HCT116 (cell line): ENCODE results near the gene HAND2. TPM values are rescaled to one million over a fixed set of nuclear protein-coding genes. Genes with fewer than 3 reads are reported as not detected.

ENCODE experiments used
- ATAC-seq: fragments of 200-7000 bp; cut with Tn5 transposase; 2 replicates; pipeline ENCODE4 v1.9.1; 2020; ENCODE audit warnings: mild to moderate bottlenecking, moderate library complexity
- BruUV-seq: library from RNA; stranded (reverse); fragments of 400-500 nt; replicated peaks from 2 replicates; lab custom pipeline; 2021; lab: Mats Ljungman, UMichigan
- CTCF ChIA-PET: fragments of 300-600 bp; sonication (Branson Sonifier 250); formaldehyde crosslinking; loops from one replicate; lab custom pipeline; 2021; ENCODE audit warnings: antibody characterized with exemption; lab: Charles Lee
- POLR2A ChIA-PET: fragments of 300-600, 350-600 bp; sonication (Branson Sonifier 250); formaldehyde crosslinking; loops from one replicate; lab custom pipeline; 2021; ENCODE audit warnings: antibody characterized with exemption; lab: Charles Lee
- RAD21 ChIA-PET, 2 experiments: fragments of 300-600 bp; sonication (Branson Sonifier 250); formaldehyde crosslinking; loops; one replicate each; lab custom pipeline; 2023; ENCODE audit warnings: low total read pairs in 2 of 2; ENCODE audit not compliant: uncharacterized antibody in 2 of 2, unreplicated experiment in 2 of 2, low non-redundant PET in 1 of 2; lab: Charles Lee
- DNase-seq: peaks from one replicate; pipeline ENCODE4 v3.0.0-alpha.2; 2010; ENCODE audit warnings: low read depth, low spot score
- H2AFZ ChIP-seq: fragments of 200-600 bp; shearing (Covaris generic), sonication (generic); 2 replicates; pipeline ENCODE4 v1.6.1; 2017; ENCODE audit warnings: low read depth, mixed run types, mixed read lengths, antibody characterized with exemption, low read length; ENCODE audit not compliant: poor library complexity, severe bottlenecking
- H3K27ac ChIP-seq: 2 replicates; pipeline ENCODE4 v1.5.1; 2012; ENCODE audit warnings: low read depth, low read length
- H3K27me3 ChIP-seq: fragments of 200-600 bp; sonication (generic); 2 replicates; pipeline ENCODE4 v1.6.1; 2016; ENCODE audit warnings: mixed run types, low read length, mixed read lengths; ENCODE audit not compliant: insufficient read depth
- H3K36me3 ChIP-seq, 2 experiments: fragments of 200-500 bp in 1 of 2; fragments of 200-600 bp in 1 of 2; sonication (Bioruptor generic) in 1 of 2; sonication (generic) in 1 of 2; 2 replicates each; pipeline versions ENCODE4 v1.5.1 to v1.6.1; 2014 to 2016; ENCODE audit warnings: low read length in 2 of 2, inconsistent platforms in 1 of 2, mixed read lengths in 1 of 2, mixed run types in 1 of 2; ENCODE audit not compliant: insufficient read depth in 2 of 2, control insufficient read depth in 1 of 2
- H3K4me1 ChIP-seq, 2 experiments: fragments of 200-600 bp in 1 of 2; sonication (generic) in 1 of 2; 2 replicates each; pipeline versions ENCODE4 v1.5.1 to v1.6.1; 2012 to 2017; ENCODE audit warnings: low read length in 2 of 2, inconsistent platforms in 1 of 2, mild to moderate bottlenecking in 1 of 2, mixed read lengths in 1 of 2, mixed run types in 1 of 2, moderate library complexity in 1 of 2; ENCODE audit not compliant: insufficient read depth in 2 of 2, control insufficient read depth in 1 of 2
- H3K4me2 ChIP-seq: fragments of 200-600 bp; sonication (generic); 2 replicates; pipeline ENCODE4 v1.6.1; 2017; ENCODE audit warnings: mixed run types, low read length, mixed read lengths
- H3K4me3 ChIP-seq, 2 experiments: fragments of 200-600 bp in 1 of 2; sonication (generic) in 1 of 2; replicated peaks in 1 of 2; 2 replicates each; pipeline ENCODE4 v1.5.1; 2011 to 2016; ENCODE audit warnings: low read length in 2 of 2, control low read depth in 1 of 2, low read depth in 1 of 2, mild to moderate bottlenecking in 1 of 2, mixed read lengths in 1 of 2, mixed run types in 1 of 2
- H3K79me2 ChIP-seq: fragments of 200-600 bp; sonication (generic); 2 replicates; pipeline ENCODE4 v1.6.1; 2017; ENCODE audit warnings: mild to moderate bottlenecking, mixed run types, low read length, moderate library complexity, mixed read lengths; ENCODE audit not compliant: insufficient read depth
- H3K9ac ChIP-seq: fragments of 200-600 bp; sonication (generic); 2 replicates; pipeline ENCODE4 v1.6.1; 2016; ENCODE audit warnings: low read length, mixed read lengths
- H3K9me2 ChIP-seq: fragments of 200-600 bp; sonication (generic), shearing (Covaris generic); 2 replicates; pipeline ENCODE4 v1.6.1; 2017; ENCODE audit warnings: mixed run types, mild to moderate bottlenecking, moderate library complexity; ENCODE audit not compliant: insufficient read depth
- H3K9me3 ChIP-seq, 2 experiments: fragments of 200-500 bp in 1 of 2; fragments of 200-600 bp in 1 of 2; sonication (Bioruptor generic) in 1 of 2; sonication (generic) in 1 of 2; 2 replicates each; pipeline ENCODE4 v1.6.1; 2014 to 2017; ENCODE audit warnings: low read length in 2 of 2, mixed read lengths in 2 of 2, inconsistent platforms in 1 of 2, low read depth in 1 of 2, mild to moderate bottlenecking in 1 of 2, mixed run types in 1 of 2, moderate library complexity in 1 of 2; ENCODE audit not compliant: control insufficient read depth in 1 of 2, insufficient read depth in 1 of 2
- H4K20me1 ChIP-seq: fragments of 200-600 bp; sonication (generic), shearing (Covaris generic); 2 replicates; pipeline ENCODE4 v1.6.1; 2017; ENCODE audit warnings: mixed run types, mild to moderate bottlenecking, moderate library complexity; ENCODE audit not compliant: insufficient read depth
- FOSL1 ChIP-seq: IDR thresholded peaks from 2 replicates; pipeline ENCODE4 v1.6.1; 2012; ENCODE audit warnings: low read depth
- JUND ChIP-seq: IDR thresholded peaks from 2 replicates; pipeline ENCODE4 v1.6.1; 2012
- SIN3A ChIP-seq: IDR thresholded peaks from 2 replicates; pipeline ENCODE4 v1.6.1; 2012; ENCODE audit warnings: low read depth
- ZFX ChIP-seq: fragments of 450-650 bp; IDR thresholded peaks from 2 replicates; pipeline ENCODE4 v1.6.1; 2017
- intact Hi-C: fragments of 100-400 bp; cut with micrococcal nuclease; formaldehyde crosslinking; loops from 2 replicates; pipeline ENCODE4 v1.10.0; 2022
- total RNA-seq: library from RNA; stranded (reverse); gene quantifications from one replicate; pipeline ENCODE4 v1.2.1, GENCODE V29; 2021; ENCODE audit not compliant: unreplicated experiment

Gene HAND2
- total RNA-seq, 1 experiment from 2014 or later, result not detected

DNA sequence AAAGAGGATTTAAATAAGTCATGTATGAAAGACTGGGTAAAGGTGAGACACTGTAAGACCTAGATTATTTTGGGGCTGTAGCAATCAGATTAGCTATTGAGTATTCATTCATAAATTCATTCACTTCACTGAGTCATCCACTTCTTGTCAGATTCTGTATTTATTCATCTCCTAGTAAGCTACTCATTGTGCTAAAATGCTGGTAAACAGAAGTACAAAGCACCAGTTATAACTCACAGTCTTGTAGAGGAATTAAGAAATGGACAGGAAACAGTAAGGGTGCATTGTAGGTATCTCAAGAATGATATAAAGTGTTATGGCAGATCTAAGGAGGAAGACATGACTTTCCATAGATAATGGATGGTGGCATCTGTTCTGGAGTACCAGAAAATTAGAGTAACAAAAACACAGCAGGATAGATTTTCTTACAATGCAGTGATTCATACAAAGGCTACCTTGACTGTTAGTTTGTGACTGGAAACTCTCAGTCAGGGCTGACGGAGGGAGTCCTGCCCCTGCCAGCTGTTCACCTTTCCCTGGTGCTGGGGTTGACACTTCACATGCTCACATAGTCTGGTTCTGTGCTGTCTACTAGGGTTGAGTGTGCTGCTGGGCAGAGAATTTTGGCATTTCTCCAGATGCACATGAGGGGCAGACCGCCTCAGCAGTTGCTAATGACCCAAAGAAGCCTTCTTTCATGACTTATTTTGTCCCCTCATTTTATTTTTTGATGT lies 26.5 kb upstream of the HAND2 start:
- TF ChIP-seq FOSL1, result no peak
- peaks cover 9% of the 10 kb centered on the region for H3K27me3 ChIP-seq
- no peak overlapping the region for H3K4me3 ChIP-seq
- no peaks in the 10 kb centered on the region for H3K79me2 ChIP-seq
- no peak overlapping the region for H3K4me2 ChIP-seq
- H3K4me1 ChIP-seq, result no peaks in the 10 kb centered on the region
- H3K36me3 ChIP-seq, result no peaks in the 10 kb centered on the region
- no TSS peak for BruUV-seq
- no peak overlapping the region for H2AFZ ChIP-seq
- ATAC-seq (no peak), DNase-seq (no peak)
- intact Hi-C loops, result no loop called here
- ChIA-PET RAD21 (no interaction called here), POLR2A (no interaction called here), CTCF (no interaction called here)
- no peaks in the 10 kb centered on the region for H3K9me2 ChIP-seq
- no peak overlapping the region for H3K27ac ChIP-seq
- no peaks in the 10 kb centered on the region for H3K9me3 ChIP-seq
- H3K9ac ChIP-seq, result no peak overlapping the region
- H4K20me1 ChIP-seq, result no peaks in the 10 kb centered on the region

DNA sequence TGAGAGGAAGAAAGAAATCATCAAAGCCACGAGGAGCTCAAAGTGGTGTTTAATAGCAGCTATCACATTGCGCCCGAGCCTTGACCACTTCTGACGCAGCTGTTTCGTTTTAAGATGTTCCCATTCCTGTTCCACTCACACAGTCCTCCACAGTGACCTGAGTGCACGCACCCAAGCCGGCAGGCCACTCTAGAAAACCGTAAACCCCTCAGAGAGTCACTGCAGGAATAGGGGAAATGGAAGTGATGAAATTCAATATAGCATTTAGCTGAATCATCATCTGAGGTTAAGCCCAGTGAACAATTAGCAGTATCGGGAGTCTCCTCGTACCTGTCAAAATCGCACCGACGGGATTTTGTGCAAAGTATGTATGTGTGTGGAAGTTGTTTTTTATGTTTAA lies 17.9 kb upstream of the HAND2 start:
- Histone ChIP-seq H3K36me3 (no peaks in the 10 kb centered on the region), H3K9ac (no peak overlapping the region), H3K4me1 (no peaks in the 10 kb centered on the region), H3K4me2 (no peak overlapping the region), H3K9me3 (no peaks in the 10 kb centered on the region), H3K9me2 (no peaks in the 10 kb centered on the region), H3K79me2 (no peaks in the 10 kb centered on the region), H3K27ac (no peak overlapping the region), H3K27me3 (peaks cover 36% of the 10 kb centered on the region), H3K4me3 (no peak overlapping the region), H2AFZ (no peak overlapping the region), H4K20me1 (no peaks in the 10 kb centered on the region)
- ChIA-PET CTCF (interaction anchor here (0.7 kb wide), 1 partner anchor 12 kb away, joined by 3 read pairs; no protein-coding TSS in a partner anchor), RAD21 (no interaction called here), POLR2A (no interaction called here)
- no peak for ATAC-seq
- intact Hi-C loops, result no loop called here
- no peak for TF ChIP-seq ZFX
- no peak for TF ChIP-seq JUND
- no peak for TF ChIP-seq SIN3A
- no peak for DNase-seq
- no TSS peak for BruUV-seq
